ENCODE data around the gene RABGAP1L. TPM values are rescaled to one million over a fixed set of nuclear protein-coding genes. Genes with fewer than 3 reads are reported as not detected.
"Not testable (repeated sequence)": the region's sequence is repeated elsewhere in the genome, so short reads cannot be mapped to it uniquely, and the experiment has no call there.

RABGAP1L gene
- total RNA-seq, 1 experiment from 2014 or later: 43.9 TPM

DNA sequence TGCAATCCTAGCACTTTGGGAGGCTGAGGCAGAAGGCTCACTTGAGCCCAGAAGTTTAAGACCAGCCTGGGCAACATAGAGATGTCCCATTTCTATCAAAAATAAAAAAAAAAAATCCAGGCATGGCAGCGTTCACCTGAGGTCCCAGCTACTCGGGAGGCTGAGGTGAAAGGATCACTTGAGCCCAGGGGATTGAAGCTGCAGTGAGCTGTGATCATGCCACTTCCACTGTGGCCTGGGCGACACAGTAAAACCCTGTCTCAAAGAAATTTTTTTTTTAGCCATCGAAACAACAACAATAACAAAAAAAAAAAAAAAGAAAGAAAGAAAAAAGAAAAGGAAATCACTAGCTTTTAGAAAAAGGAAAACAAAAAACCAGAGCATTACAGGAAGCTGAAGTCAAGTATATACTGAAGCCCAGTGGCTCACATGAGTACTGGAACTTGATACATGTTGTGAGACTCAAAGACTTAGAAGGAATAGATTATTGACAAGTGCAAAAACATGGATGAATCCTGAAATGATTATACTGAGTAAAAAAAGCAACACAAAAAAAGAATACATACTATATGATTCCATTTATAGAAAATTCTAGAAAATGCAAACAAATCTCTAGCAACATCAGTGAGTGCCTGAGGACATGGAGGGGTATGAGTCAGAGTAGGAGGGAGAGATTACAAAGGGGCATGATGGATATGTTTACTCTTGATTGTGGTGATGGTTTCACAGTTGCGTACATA is 6.1 kb upstream of the RABGAP1L start:
- peak; percentile 11 for DNase-seq (ENCODE audit: low spot score)

- no peak for DNase-seq (ENCODE audit: low spot score)
Observed at GRCh38 chr1:174153825-174154107, 5.6 kb upstream of the RABGAP1L start.

GRCh38 chr1:174156437-174156836 is 2.9 kb upstream of the RABGAP1L start:
- DNase-seq (ENCODE audit: low spot score): no peak

GRCh38 chr1:174157157-174157806 is 2.0 kb upstream of the RABGAP1L start:
- DNase-seq (ENCODE audit: low spot score): no peak

- DNase-seq (ENCODE audit: low spot score): no peak
Observed at GRCh38 chr1:174158767-174159251, 511 bp upstream of the RABGAP1L start.

DNA sequence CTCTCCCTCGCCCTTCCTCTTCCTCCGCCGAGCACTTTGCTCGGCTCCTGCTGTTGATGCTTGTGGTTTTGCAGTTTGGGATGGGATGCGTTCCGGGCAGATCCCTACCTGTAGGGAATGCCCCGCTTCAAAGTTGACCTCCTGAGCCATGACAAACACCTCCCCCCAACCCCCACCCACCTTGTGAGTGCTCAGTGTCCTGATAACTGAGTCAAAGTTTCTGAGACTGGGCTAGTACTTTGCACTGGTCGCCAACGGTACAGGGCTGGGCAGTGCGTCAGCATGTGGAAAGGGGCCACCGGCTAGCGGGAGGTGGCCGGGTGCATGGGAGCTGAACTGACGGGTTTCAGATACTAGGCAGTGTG is 771 bp downstream of the RABGAP1L start:
- DNase-seq (ENCODE audit: low spot score): peak; percentile 39

GRCh38 chr1:174160603-174161002 is 1.3 kb downstream of the RABGAP1L start:
- no peak for DNase-seq (ENCODE audit: low spot score)

DNA sequence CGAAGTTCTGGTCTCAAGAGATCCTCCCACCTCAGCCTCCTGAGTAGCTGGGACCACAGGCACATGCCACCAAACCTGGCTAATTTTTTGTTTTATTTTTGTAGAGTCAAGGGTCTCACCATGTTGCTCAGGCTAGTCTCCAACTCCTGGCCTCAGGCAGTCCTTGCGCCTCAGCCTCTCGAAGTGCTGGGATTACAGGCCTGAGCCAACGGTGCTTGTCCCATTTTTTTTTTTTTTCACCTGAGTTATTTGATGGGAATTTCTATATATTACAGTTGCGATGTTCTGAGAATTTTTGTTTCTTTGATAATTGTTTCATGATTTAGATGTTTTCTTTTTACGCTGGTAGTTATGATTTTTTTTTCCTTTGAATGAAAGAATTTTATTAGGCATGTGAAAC is 2.5 kb downstream of the RABGAP1L start:
- no peak for DNase-seq (ENCODE audit: low spot score)

DNA sequence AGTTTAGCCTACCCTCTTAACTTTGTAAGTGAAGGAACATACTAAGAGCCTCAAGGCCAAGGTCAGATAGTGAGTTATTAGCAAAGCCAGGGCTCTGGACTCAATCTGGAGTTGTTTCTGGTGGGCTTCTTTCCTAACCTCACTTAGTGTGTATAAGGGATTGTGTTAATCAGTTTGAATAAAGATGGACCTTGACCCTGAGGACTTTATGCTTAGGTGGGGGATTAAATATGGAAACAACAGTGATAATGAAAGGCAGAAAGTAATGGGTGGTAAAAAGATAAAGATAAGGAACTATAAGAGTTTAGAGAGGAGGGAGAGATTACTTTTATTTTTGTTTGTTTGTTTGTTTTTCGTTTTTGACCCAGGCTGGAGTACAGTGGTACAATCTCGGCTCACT is 5.5 kb downstream of the RABGAP1L start:
- DNase-seq (ENCODE audit: low spot score): no peak

- no peak for DNase-seq (ENCODE audit: low spot score)
Observed at GRCh38 chr1:174165471-174166137, 6.3 kb downstream of the RABGAP1L start.

DNA sequence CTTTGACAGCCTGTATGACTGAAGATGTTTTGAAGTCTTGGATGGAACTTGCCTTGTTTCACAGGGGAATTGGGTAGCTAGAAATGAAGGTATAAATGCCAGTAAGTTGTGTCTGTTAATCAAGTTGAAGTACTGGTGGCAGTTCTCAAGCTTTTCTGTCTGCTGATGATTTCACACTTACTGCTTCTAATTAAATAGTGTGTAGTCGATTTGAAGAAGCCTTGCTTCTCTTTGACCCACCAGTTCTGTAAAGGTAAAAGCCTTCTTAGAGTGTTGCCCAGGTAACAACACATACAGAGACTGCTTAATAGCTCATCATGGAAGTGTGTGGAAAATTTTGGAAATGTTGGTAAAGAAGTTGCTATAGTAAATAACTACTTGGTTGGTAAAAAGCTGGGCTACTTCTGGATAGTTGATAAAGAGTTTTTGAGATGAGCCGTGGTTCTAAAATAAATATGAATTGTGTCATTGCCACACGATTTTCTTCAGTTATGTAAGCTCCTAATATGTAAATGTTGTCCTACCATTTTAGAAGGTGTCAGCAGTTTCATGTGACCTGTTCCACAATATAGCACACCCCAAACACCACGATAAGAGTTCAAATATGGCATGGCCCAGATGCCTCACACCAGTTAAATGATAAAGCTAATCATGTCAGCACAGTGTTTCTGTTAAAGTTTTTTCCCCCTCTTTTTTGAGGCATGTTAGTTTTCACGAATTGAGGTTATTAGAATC is 7.4 kb downstream of the RABGAP1L start:
- no peak for DNase-seq (ENCODE audit: low spot score)

DNA sequence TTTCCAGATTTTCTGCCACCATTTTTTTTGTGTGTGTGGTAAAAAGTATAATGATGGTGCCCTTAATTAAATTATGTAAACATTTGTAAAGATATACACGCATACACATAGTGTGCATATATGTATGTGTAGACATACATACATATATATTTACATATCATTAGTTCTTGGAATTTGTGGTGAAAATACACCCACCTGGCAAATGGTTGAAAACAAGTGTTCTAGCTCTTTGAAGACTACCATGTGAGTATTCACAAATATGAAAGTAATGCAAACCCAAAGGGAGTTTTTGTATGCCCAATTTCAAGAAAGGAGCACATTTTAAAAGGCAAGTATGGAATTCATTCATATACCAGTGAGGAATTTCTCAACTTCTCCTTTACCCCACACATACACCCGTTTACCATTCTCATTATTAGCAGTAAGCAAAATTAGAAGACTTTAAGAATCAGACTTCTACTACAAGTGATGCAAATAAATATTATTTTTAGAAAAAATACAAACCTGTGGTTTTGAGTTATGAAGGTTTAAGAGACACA is 8.0 kb downstream of the RABGAP1L start:
- no peak for DNase-seq (ENCODE audit: low spot score)

DNA sequence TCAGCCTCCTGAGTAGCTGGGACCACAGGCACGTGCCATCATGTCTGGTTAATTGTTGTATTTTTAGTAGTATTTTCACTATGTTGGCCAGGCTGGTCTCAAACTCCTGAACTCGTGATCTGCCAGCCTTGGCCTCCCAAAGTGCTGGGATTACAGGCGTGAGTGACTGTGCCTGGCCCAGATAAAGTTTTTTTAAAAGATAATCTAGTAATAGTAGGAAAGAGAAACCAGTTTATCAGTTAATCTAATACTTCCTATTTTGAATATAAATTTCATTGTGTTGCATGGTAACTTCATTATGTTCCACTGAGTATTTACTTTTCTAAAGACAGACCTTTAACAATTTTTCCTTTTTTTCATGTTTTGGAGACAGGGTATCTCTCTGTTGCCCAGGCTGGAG is 10.0 kb downstream of the RABGAP1L start:
- DNase-seq (ENCODE audit: low spot score): no peak

DNA sequence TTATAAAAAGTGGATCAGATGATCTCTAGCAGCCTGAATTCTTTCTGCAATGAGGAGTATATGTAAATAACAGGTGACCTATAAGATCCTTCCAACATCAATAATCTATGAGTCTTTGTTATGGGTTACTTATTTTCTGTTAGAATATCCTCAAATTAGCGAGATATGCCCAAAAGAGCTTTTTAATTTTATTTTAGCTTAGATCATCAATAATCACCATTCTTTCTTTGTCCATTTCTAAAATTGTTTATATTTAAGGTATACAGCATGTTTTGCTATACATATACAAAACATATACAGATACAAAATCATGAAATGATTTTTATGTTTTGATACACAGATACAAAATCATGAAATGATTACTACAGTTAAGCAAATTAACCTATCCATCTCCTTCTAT is 11.8 kb downstream of the RABGAP1L start:
- DNase-seq (ENCODE audit: low spot score): no peak

DNA sequence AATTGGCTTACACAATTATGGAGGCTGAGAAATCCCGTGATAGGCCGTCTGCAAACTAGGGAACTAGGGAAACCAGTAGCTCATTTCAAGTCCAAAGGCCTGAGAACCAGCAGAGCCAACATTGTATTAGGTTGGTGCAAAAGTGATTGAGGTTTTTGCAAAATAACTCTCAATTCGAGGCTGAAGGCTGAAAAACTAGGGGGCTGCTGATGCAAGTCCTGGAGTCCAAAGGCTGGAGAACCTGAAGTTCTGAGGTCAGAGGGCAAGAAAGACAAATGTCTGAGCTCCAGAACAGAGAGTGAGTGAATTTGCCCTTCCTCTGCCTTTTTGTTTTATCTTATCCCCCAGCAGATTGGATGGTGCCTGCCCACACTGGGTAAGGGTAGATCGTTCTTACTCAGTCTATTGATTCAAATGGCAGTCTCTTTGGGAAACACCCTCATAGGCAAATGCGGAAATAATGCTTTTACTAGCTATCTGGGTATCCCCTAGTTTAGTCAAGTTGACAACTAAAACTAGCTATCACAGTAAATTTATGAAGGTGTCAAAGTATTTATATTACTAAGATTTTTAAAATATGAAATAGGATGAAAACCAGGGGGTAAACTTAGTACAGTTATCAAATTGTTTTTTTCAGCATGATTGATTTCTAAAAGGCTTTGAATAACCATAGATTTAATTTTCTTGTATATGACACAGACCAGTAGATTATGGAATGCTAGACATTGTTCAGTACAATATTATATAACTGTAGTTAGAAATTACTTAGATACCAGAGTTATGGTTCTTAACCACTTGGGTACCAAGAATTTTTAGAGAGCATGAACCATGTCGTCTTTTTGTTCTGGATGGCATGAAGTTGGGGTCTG is 15.4 kb downstream of the RABGAP1L start:
- no peak for DNase-seq (ENCODE audit: low spot score)

DNA sequence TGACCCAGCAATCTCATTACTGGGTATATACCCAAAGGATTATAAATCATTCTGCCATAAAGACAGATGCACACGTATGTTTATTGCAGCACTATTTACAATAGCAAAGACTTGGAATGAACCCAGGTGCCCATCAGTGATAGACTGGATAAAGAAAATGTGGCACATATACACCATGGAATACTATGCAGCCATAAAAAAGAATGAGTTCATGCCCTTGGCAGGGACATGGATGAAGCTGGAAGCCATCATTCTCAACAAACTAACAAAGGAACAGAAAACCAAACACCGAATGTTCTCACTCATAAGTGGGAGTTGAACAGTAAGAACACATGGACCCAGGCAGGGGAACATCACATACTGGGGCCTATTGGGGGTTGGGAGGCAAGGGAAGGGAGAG is 19.1 kb downstream of the RABGAP1L start:
- not testable (repeated sequence) for DNase-seq (ENCODE audit: low spot score)

GRCh38 chr1:174189428-174190062 is 30.2 kb downstream of the RABGAP1L start:
- no peak for DNase-seq (ENCODE audit: low spot score)

- no peak for DNase-seq (ENCODE audit: low spot score)
Observed at GRCh38 chr1:174190691-174191199, 31.4 kb downstream of the RABGAP1L start.

- DNase-seq (ENCODE audit: low spot score): peak; percentile 55
Observed at GRCh38 chr1:174191349-174191862, 32.1 kb downstream of the RABGAP1L start.

GRCh38 chr1:174194461-174194860 is 35.1 kb downstream of the RABGAP1L start:
- no peak for DNase-seq (ENCODE audit: low spot score)
